ENCODE results near the gene DECR2. TPM values are rescaled to one million over a fixed set of nuclear protein-coding genes. Genes with fewer than 3 reads are reported as not detected.
"Not testable (repeated sequence)": the region's sequence is repeated elsewhere in the genome, so short reads cannot be mapped to it uniquely, and the experiment has no call there.

DECR2 gene
- total and polyA plus RNA-seq, 5 donors, result 8.6 to 14.6 (median 14.3) TPM

DNA sequence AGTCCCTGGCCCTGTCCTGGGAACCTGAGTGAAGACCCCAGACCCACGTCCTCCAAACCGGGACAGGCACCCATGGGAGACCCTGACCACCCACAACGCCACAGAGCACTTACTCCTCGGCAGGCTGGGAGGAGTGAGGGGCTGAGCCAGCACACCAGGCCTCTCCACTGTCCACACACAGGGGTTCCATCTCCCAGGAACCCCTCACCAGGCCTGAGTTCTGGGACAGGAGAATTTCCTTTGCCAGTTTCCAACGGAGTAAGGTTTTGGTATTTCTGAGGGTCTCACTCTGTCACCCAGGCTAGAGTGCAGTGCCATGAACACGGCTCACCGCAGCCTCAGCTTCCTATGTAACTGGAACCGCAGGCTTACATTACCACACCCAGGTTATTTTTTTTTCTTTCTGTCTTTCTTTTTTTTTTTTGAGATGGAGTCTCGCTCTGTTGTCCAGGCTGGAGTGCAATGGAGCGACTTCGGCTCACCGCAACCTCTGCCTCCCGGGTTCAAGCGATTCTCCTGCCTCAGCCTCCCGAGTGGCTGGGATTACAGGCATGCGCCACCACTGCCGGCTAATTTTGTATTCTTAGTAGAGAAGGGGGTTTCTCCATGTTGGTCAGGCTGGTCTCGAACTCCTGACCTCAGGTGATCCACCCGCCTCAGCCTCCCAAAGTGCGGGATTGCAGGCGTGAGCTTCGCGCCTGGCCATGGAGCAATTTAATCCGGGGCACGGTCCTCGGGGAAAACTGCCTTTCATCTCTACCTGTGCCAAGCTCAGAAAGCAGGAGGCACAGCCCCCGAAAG, 21.5 kb upstream of the DECR2 start:
- intact Hi-C loops (cut with DNase I), result no loop called here
- WGBS, result 84% methylated on average over 27 of the region's 27 CpGs
- H3K27ac ChIP-seq (ENCODE audit: low read length), result no peak overlapping the region
- DNase-seq (no peak), ATAC-seq (no peak)
- H3K27me3 ChIP-seq (ENCODE audit: control insufficient read depth, insufficient read depth), result no peaks in the 10 kb centered on the region
- no peaks in the 10 kb centered on the region for H3K9me3 ChIP-seq (ENCODE audit: control insufficient read depth, low read length)
- H3K4me3 ChIP-seq (ENCODE audit: low read length), result peak overlapping the region; percentile 97
- H3K4me1 ChIP-seq (ENCODE audit: control insufficient read depth, insufficient read depth, low read length), result no peaks in the 10 kb centered on the region

DNA sequence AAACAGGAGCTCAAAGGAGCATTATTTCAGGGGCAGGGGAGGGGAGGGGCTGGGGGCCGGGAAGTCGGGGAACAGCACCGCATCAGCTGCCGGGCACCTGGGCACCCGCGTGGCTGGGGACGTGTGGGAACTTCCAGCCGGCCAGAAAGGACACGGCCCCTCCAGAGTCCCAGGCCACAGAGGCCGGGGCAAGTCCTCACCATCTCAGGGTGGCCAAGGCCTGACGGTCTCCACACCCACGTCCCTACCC, 21.0 kb upstream of the DECR2 start:
- peak in 1 of 3 donors; percentile 55 for DNase-seq
- H3K27ac ChIP-seq (ENCODE audit: low read length), result no peak overlapping the region
- H3K27me3 ChIP-seq (ENCODE audit: control insufficient read depth, insufficient read depth), result no peaks in the 10 kb centered on the region
- peak overlapping the region; percentile 97 for H3K4me3 ChIP-seq (ENCODE audit: low read length)
- ATAC-seq, result peak; percentile 9 to 42
- intact Hi-C loops (cut with DNase I), result no loop called here
- H3K4me1 ChIP-seq (ENCODE audit: control insufficient read depth, insufficient read depth, low read length), result no peaks in the 10 kb centered on the region
- H3K9me3 ChIP-seq (ENCODE audit: control insufficient read depth, low read length), result no peaks in the 10 kb centered on the region
- 9% methylated on average over 12 of the region's 12 CpGs for WGBS

DNA sequence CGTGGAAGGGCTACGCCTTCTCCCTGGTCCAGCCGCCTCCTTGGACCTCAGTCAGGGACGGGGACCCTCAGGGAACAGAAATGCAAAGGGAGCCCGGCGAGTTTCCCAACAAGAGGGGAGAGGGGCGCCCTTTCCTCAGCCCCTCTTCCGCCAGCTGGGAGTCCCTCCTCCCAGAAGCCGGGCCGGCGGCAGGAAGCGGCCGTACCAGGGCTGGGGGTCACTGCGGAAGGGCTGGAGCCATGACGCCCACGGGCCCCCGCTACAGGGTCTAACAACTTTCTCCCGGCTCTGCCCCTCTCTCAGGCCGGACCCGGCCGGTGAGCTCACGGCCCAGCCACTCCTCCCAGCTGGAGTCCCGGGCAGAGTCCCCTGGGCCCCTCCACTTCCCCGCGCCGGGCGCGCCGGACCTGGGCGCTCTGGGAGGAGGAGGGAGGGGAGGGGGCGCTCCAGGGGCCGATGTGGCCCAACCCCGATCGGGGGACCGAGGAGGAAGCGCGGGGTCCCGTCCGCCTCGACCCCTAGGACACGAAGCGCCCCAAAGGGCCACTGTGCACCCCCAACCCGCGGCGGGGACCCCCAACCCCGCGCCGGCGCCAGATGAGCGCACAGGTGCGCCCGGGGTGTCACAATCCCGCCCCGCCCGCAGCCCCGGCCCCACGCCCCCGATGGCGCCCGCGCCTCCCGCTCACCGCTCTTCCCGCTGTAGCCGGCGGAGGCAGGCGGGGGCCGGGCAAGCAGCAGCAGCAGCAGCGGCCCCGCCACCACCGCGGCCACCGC, 20.5 kb upstream of the DECR2 start:
- H3K4me1 ChIP-seq (ENCODE audit: control insufficient read depth, insufficient read depth, low read length), result no peaks in the 10 kb centered on the region
- intact Hi-C loops (cut with DNase I), result no loop called here
- H3K4me3 ChIP-seq (ENCODE audit: low read length), result peak overlapping the region; percentile 97
- DNase-seq, result peak; percentile 52 to 81 (median 76)
- no peaks in the 10 kb centered on the region for H3K9me3 ChIP-seq (ENCODE audit: control insufficient read depth, low read length)
- no peak overlapping the region for H3K27ac ChIP-seq (ENCODE audit: low read length)
- H3K27me3 ChIP-seq (ENCODE audit: control insufficient read depth, insufficient read depth), result no peaks in the 10 kb centered on the region
- 1% methylated on average over 73 of the region's 73 CpGs for WGBS
- ATAC-seq, result peak; percentile 46 to 53

DNA sequence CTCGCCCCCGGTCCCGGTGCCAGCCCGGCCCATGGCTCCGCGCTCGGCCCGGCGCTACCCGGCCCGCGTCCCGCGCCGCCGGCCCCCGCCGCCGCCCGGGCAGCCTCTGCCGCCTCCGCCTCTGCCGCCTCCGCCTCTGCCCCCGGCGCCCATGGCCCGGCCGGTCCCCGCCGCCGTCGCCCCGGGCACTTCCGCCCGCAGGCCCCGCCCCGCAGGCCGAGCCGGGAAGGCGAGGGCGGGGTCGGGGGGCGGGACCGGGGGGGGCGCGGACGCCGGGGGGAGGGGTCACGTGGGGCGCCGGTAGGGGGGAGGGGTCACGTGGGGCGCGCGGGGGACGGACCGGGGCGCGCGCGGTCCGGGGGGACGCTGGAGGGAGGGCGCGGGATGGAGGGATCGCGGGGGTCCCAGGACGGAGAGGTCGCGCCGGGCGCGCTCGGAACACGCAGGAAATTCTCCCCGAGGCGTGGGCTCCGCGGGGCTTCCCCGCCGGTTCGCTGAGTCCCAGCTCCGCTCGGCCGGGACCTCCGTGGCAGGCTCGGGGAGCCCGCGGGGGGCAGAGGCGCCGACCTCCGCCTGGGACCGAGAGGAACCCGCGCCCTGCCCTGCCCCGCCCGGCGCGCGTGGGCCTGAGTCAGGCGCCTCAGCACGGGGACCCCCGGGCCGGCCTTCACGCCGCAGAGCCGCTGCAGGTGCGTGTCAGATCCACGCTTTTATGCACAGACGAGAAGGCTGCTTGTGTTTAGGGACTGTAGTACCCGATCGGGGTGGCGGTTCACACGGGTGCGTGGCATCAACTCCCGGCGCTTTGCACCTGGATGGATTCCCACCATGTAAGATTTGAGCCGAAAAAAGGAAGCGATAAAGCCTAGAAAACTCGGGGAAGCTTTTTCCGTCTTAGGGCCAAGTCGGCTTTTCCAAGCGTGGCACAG, 19.6 kb upstream of the DECR2 start, which contains the start of gene PGAP6:
Gene PGAP6 (minus strand): TSS at position 190 of the 929 bp plus-strand sequence. CDS start 157 bp downstream, at position 33.
- H3K27ac ChIP-seq (ENCODE audit: low read length), result peak within 1 kb of the TSS; percentile 73

DNA sequence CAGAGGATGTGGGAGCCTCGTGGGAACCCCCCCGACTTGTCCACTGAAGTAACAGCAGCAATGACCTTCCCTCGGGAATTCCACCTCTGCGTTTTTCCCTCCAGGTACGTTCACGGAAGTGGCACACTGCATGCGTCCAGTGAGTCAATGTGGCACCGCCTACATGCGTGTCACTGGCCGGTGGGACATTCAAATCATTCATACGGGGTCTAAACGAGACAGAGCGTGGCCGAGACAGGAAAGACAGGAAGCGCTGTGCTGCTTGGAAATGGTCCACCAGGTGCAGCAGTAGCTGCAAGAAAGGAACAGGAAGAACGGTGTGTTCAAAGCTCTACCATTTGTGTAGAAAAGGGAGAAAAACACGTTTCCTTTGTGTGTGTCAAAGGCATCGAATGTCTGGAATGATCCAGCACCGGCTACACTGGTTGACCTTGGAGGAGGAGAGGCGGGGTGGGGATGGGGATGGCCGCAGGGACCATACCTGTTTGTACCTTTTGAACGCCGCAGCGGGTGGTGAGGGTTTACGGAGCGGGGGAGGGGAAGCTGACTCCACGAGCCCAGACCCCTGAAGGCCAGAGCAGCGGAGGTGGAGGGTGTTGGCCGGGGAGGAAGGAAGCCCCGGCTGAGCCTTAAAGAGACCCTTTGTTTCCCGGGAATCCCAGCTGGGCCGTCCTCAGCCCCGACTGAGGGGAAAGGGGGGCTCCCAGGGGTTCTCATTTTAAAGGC, 18.2 kb upstream of the DECR2 start:
- ATAC-seq (no peak), DNase-seq (peak in 1 of 3 donors; percentile 53)
- no peak overlapping the region for H3K4me3 ChIP-seq (ENCODE audit: low read length)
- no peaks in the 10 kb centered on the region for H3K4me1 ChIP-seq (ENCODE audit: control insufficient read depth, insufficient read depth, low read length)
- H3K27me3 ChIP-seq (ENCODE audit: control insufficient read depth, insufficient read depth), result no peaks in the 10 kb centered on the region
- intact Hi-C loops (cut with DNase I), result no loop called here
- H3K9me3 ChIP-seq (ENCODE audit: control insufficient read depth, low read length), result no peaks in the 10 kb centered on the region
- 49% methylated on average over 33 of the region's 33 CpGs for WGBS
- peak overlapping the region; percentile 21 for H3K27ac ChIP-seq (ENCODE audit: low read length)

More for the DNA sequence above, 19.6 kb upstream of the DECR2 start, which contains the start of gene PGAP6:
- H3K4me1 ChIP-seq (ENCODE audit: control insufficient read depth, insufficient read depth, low read length), result no peaks in the 10 kb centered on the region
- ATAC-seq (peak; percentile 49 to 69), DNase-seq (peak; percentile 61 to 89 (median 84))
- WGBS, result under 1% methylated on average over 121 of the region's 123 CpGs
- peak within 1 kb of the TSS; percentile 97 for H3K4me3 ChIP-seq (ENCODE audit: low read length)
- H3K27me3 ChIP-seq (ENCODE audit: control insufficient read depth, insufficient read depth), result no peaks in the 10 kb centered on the region
- no peaks in the 10 kb centered on the region for H3K9me3 ChIP-seq (ENCODE audit: control insufficient read depth, low read length)
- intact Hi-C loops (cut with DNase I), result no loop called here

DNA sequence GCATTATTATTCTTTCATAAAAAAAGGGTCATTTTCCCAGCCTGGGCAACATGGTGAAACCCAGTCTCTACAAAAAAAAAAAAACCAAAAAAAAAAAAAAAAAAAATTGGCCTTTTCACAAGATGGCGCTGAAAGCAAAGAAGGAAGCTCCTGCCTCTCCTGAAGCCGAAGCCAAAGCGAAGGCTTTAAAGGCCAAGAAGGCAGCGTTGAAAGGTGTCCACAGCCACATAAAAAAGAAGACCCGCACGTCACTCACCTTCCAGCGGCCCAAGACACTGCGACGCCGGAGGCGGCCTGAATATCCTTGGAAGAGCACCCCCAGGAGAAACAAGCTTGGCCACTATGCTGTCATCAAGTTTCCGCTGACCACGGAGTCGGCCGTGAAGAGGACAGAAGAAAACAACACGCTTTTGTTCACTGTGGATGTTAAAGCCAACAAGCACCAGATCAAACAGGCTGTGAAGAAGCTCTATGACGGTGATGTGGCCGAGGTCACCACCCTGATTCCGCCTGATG, 15.0 kb upstream of the DECR2 start:
- intact Hi-C loops (cut with DNase I), result no loop called here
- Histone ChIP-seq H3K27me3 (ENCODE audit: control insufficient read depth, insufficient read depth) (no peaks in the 10 kb centered on the region), H3K4me3 (ENCODE audit: low read length) (no peak overlapping the region), H3K27ac (ENCODE audit: low read length) (peak overlapping the region; percentile 14), H3K9me3 (ENCODE audit: control insufficient read depth, low read length) (no peaks in the 10 kb centered on the region), H3K4me1 (ENCODE audit: control insufficient read depth, insufficient read depth, low read length) (no peaks in the 10 kb centered on the region)
- DNase-seq (peak in 2 of 3 donors; percentile 57 to 66), ATAC-seq (no peak)
- WGBS, result 47% methylated on average over 19 of the region's 19 CpGs

DNA sequence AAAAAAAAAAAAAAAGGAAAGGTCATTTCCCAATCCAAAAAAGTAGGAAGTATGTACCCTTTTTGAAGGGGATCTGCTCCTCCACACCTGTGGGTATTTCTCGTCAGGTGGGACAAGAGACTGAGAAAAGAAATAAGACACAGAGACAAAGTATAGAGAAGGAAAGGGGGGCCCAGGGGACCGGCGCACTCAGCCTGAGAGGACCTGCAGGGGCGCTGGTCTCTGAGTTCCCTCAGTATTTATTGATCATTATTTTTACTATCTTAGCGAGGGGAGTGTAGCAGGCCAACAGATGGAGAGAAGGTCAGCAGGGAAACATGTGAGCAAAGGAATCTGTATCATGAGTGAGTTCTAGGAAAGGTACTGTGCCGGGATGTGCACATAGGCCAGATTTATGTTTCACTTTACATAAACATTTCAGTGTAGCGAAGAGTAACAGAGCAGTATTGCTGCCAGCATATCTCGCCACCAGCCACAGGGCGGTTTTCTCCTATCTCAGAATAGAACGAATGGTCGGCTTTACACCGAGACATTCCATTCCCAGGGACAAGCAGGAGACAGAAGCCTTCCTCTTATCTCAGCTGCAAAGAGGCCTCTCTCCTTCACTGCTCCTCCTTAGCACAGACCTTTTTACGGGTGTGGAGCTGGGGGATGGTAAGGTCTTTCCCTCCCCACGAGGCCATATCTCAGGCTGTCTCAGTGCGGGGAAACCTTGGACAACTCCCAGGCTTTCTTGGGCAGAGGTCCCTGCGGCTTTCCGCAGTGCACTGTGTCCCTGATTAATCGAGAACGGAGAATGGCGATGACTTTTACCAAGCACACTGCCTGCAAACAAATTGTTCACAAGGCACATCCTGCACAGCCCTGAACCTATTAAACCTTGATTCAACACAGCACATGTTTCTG, 13.7 kb upstream of the DECR2 start:
- H3K4me3 ChIP-seq (ENCODE audit: low read length); intact Hi-C loops (cut with DNase I); H3K4me1 ChIP-seq (ENCODE audit: control insufficient read depth, insufficient read depth, low read length); H3K27me3 ChIP-seq (ENCODE audit: control insufficient read depth, insufficient read depth); H3K9me3 ChIP-seq (ENCODE audit: control insufficient read depth, low read length): not testable (repeated sequence)
- DNase-seq (peak in 2 of 3 donors; percentile 78 to 79), ATAC-seq (peak in 1 of 2 donors; percentile 12)
- 32% methylated on average over 20 of the region's 20 CpGs for WGBS
- peak overlapping the region; percentile 79 for H3K27ac ChIP-seq (ENCODE audit: low read length)

DNA sequence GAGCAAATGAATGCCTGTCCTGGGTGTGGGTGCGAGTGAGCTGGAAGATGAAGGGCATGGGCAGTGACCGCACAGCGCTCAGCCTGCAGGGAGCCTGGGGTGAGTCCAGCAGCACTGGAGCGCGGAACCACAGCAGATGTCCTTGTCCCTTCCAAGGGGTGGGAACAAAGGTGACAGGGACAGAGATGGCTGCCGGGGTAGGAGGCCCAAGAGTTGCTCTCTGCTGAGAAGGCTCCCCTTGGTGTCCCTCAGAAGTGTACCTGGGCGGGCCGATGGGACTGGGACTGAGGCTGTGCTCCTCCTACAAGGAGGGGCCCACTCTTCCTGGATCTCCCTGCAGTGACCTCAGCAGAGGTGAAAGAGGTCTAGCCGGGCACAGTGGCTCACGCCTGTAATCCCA, 12.3 kb upstream of the DECR2 start:
- 83% methylated on average over 10 of the region's 10 CpGs for WGBS

DNA sequence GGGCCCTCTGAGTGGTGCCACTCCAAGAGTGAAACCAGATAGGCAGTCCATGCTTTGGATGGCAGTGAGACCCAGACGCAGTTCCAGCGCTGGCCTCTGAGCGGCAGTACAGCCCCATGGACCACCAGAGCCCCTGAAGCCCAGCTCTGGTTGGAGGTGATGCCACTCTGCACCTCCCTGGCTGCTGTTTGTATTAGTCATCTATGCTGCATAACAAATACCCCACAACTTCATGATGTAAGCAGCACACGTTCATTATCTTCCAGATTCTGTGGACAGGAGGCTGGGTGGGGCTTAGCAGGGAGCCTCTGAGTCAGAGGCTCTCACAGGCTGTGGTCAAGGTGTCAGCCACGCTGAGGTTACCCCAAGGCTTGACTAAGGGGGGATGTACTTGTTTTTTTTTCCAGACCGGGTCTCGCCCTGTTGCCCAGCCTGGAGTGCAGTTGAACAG, 9.8 kb upstream of the DECR2 start:
- DNase-seq (peak; percentile 58 to 84 (median 80)), ATAC-seq (peak; percentile 36 to 64)
- Histone ChIP-seq H3K9me3 (ENCODE audit: control insufficient read depth, low read length) (no peaks in the 10 kb centered on the region), H3K4me1 (ENCODE audit: control insufficient read depth, insufficient read depth, low read length) (no peaks in the 10 kb centered on the region), H3K27me3 (ENCODE audit: control insufficient read depth, insufficient read depth) (no peaks in the 10 kb centered on the region), H3K4me3 (ENCODE audit: low read length) (no peak overlapping the region), H3K27ac (ENCODE audit: low read length) (no peak overlapping the region)
- WGBS, result 69% methylated on average over 7 of the region's 7 CpGs
- intact Hi-C loops (cut with DNase I), result loop anchor here in 1 of 4 donors (10.0 kb wide), 1 partner anchor 273 kb away; the partner anchor contains the start of gene RHOT2

More for the DNA sequence above, 12.3 kb upstream of the DECR2 start:
- Histone ChIP-seq H3K27me3 (ENCODE audit: control insufficient read depth, insufficient read depth) (no peaks in the 10 kb centered on the region), H3K9me3 (ENCODE audit: control insufficient read depth, low read length) (no peaks in the 10 kb centered on the region), H3K27ac (ENCODE audit: low read length) (no peak overlapping the region), H3K4me3 (ENCODE audit: low read length) (no peak overlapping the region), H3K4me1 (ENCODE audit: control insufficient read depth, insufficient read depth, low read length) (no peaks in the 10 kb centered on the region)
- DNase-seq (peak in 2 of 3 donors; percentile 30 to 33), ATAC-seq (no peak)
- intact Hi-C loops (cut with DNase I), result no loop called here
